Lung (tissue), 12 donors: ENCODE results near the gene GOLGA1. TPM values are rescaled to one million over a fixed set of nuclear protein-coding genes. Genes with fewer than 3 reads are reported as not detected.

ENCODE experiments used
- ATAC-seq: fragments of 200-7000 bp; cut with Tn5 transposase; one replicate; pipeline ENCODE4 v1.9.1; 2020; ENCODE audit warnings: moderate number of reproducible peaks; ENCODE audit not compliant: insufficient read depth, low FRiP score
- DNase-seq, 3 donors: peaks; one replicate each; pipeline ENCODE4 v3.0.0-alpha.2; 2013 to 2017
- H3K27ac ChIP-seq, 2 donors: one replicate each; pipeline ENCODE4 v1.5.1; 2013; ENCODE audit warnings: mild to moderate bottlenecking in 2 of 2, moderate library complexity in 2 of 2, control low read depth in 1 of 2, inconsistent platforms in 1 of 2, low read depth in 1 of 2, low read length in 1 of 2
- H3K27me3 ChIP-seq, 3 donors: one replicate each; pipeline ENCODE4 v1.5.1; 2013; ENCODE audit warnings: low read length in 2 of 3; ENCODE audit not compliant: control insufficient read depth in 3 of 3, insufficient read depth in 3 of 3
- H3K36me3 ChIP-seq, 4 donors: one replicate each; pipeline ENCODE4 v1.5.1; 2013; ENCODE audit warnings: low read length in 4 of 4, mild to moderate bottlenecking in 1 of 4, moderate library complexity in 1 of 4; ENCODE audit not compliant: control insufficient read depth in 4 of 4, insufficient read depth in 4 of 4
- H3K4me1 ChIP-seq, 5 donors: one replicate each; pipeline ENCODE4 v1.5.1; 2013; ENCODE audit warnings: low read length in 5 of 5, mild to moderate bottlenecking in 2 of 5, moderate library complexity in 1 of 5; ENCODE audit not compliant: control insufficient read depth in 5 of 5, insufficient read depth in 5 of 5
- H3K4me3 ChIP-seq: one replicate; pipeline ENCODE4 v1.5.1; 2013; ENCODE audit warnings: mild to moderate bottlenecking, control low read depth, moderate library complexity
- H3K9ac ChIP-seq, 2 donors: one replicate each; pipeline ENCODE4 v1.5.1; 2013; ENCODE audit warnings: low read length in 2 of 2, control low read depth in 1 of 2; ENCODE audit not compliant: insufficient read depth in 1 of 2
- H3K9me3 ChIP-seq, 4 donors: one replicate each; pipeline ENCODE4 v1.5.1; 2013; ENCODE audit warnings: low read length in 3 of 4, mild to moderate bottlenecking in 1 of 4, moderate library complexity in 1 of 4; ENCODE audit not compliant: control insufficient read depth in 4 of 4, insufficient read depth in 3 of 4
- WGBS, 2 donors: extraction: QIAGEN DNeasy Blood & Tissue Kit; methylation state at CpG; one replicate each; pipeline ENCODE4 v1.1.7; 2013; 5-methylcytosine and 5-hydroxymethylcytosine counted together
- polyA plus RNA-seq, 2 donors: library from polyadenylated mRNA; stranded (reverse); fragments of 200-250 nt; gene quantifications; one replicate each; pipeline ENCODE4 v1.2.1, GENCODE V29; 2013
- total RNA-seq, 2 donors: library from RNA; depleted of rRNA in 1 of 2; stranded (reverse); fragments of >200 nt in 1 of 2; gene quantifications; one replicate each; pipeline ENCODE4 v1.2.1, GENCODE V29; 2014 to 2021
- TF ChIP-seq, protein P1 (sequence below): IDR thresholded peaks from 2 replicates; pipeline ENCODE4 v1.5.1; 2012; ENCODE audit warnings: mild to moderate bottlenecking; ENCODE audit errors: control extremely low read depth, extremely low read depth
- donor health status: control.
- donor health status: control.
- donor health status: Bipolar disorder and iron deficiency.
- donor health status: healthy.
- donor health status: DM: yes; HTN: yes; CAD: no.

GOLGA1 gene
- total and polyA plus RNA-seq, 4 donors = 6.2 to 20.4 (median 12.3) TPM

DNA sequence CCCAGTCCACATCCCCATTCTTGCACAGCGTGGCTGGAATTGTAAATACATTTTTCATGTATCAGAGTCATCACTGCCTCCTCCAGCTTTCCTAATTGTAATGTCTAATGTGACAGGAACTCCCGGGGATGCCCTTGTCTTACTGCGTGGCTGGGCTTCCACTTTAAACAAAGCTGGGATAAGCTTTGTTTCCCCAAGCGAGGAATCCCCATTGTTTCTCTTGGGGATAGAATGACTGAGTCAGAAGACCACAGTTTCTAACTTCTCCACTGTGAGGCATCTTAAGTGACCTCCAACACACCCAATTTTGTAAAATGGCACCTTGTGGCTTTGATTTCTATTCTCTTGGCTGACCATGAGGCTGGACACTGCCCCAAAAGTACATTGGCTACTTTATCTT lies 56.5 kb downstream of the GOLGA1 start:
- H3K36me3 ChIP-seq = peaks cover 10 to 64% (median 26%) of the 10 kb centered on the region in 4 donors

DNA sequence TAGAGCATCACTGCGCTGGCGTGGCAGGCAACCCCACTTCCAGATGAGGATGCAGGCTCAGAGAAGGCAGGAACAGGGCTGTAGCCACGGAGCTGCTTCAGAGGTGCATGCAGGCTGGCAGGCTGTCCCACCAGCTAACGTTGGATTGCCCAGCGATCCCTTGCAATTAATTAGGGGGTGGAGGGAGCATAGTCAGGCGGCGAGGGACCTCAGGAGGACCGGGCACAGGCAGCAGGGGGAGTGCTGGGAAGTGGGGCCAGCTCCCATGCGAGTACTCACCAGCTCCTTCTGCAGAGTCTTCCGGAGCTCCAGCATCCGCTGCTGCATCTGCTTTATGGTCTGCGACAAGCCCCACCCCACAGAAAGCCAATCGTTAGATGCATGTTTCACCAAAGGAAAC lies 58.7 kb downstream of the GOLGA1 start:
- DNase-seq = no peak
- H3K4me1 ChIP-seq = peaks cover 0 to 4% (median 0%) of the 10 kb centered on the region in 5 donors
- H3K4me3 ChIP-seq = no peak overlapping the region
- H3K36me3 ChIP-seq = peaks cover 8 to 59% (median 18%) of the 10 kb centered on the region in 4 donors
- no peak overlapping the region for H3K27ac ChIP-seq
- ATAC-seq = no peak
- no peak overlapping the region for H3K9ac ChIP-seq
- WGBS, 2 donors = 83 to 86% methylated on average over 13 of the region's 13 CpGs
- no peaks in the 10 kb centered on the region for H3K9me3 ChIP-seq
- TF ChIP-seq, protein P1, sequence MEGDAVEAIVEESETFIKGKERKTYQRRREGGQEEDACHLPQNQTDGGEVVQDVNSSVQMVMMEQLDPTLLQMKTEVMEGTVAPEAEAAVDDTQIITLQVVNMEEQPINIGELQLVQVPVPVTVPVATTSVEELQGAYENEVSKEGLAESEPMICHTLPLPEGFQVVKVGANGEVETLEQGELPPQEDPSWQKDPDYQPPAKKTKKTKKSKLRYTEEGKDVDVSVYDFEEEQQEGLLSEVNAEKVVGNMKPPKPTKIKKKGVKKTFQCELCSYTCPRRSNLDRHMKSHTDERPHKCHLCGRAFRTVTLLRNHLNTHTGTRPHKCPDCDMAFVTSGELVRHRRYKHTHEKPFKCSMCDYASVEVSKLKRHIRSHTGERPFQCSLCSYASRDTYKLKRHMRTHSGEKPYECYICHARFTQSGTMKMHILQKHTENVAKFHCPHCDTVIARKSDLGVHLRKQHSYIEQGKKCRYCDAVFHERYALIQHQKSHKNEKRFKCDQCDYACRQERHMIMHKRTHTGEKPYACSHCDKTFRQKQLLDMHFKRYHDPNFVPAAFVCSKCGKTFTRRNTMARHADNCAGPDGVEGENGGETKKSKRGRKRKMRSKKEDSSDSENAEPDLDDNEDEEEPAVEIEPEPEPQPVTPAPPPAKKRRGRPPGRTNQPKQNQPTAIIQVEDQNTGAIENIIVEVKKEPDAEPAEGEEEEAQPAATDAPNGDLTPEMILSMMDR = no peak
- H3K27me3 ChIP-seq = no peaks in the 10 kb centered on the region

More for the DNA sequence above, 56.5 kb downstream of the GOLGA1 start:
- no peak overlapping the region for H3K27ac ChIP-seq
- H3K9me3 ChIP-seq = no peaks in the 10 kb centered on the region
- peaks cover 0 to 4% (median 0%) of the 10 kb centered on the region in 5 donors for H3K4me1 ChIP-seq
- DNase-seq (no peak), ATAC-seq (no peak)
- H3K9ac ChIP-seq = no peak overlapping the region
- TF ChIP-seq, protein P1 = no peak
- WGBS, 2 donors = 79 to 81% methylated on average over 4 of the region's 4 CpGs
- no peak overlapping the region for H3K4me3 ChIP-seq
- no peaks in the 10 kb centered on the region for H3K27me3 ChIP-seq

DNA sequence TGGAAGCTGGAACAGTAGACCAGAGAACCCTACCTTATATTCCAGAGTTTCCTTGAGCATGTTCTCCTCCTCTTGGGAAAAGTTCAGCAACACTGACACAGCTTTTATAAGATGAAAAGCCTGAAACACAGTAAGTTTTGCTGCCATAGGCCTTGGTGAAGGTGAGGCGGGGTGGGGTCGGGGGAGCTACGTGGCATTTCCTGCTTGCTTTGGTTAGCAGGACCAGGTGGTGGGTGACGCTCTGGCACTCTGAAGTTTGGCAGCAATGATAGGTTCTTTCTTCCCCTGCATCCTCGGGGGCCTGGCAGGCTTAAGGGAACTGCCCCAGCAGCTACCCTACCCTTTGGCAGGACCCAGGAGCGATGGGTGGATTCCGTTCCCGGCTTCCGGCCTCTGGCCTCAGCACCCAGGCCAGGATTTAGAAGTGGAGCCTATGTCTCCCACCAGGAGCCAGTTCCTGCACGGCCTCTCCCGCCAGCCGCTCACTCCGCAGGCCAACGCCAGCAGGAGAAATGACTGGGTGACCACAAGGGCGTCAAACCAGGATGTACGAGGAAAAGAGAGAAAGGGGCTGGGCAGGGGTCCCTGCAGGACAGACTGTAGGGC lies 59.6 kb downstream of the GOLGA1 start:
- ATAC-seq (no peak), DNase-seq (no peak)
- Histone ChIP-seq H3K27me3 (no peaks in the 10 kb centered on the region), H3K36me3 (peaks cover 15 to 59% (median 18%) of the 10 kb centered on the region in 4 donors), H3K27ac (no peak overlapping the region), H3K4me3 (no peak overlapping the region), H3K4me1 (peaks cover 0 to 4% (median 0%) of the 10 kb centered on the region in 5 donors), H3K9ac (no peak overlapping the region), H3K9me3 (no peaks in the 10 kb centered on the region)
- TF ChIP-seq, protein P1 = no peak
- WGBS, 2 donors = 93 to 95% methylated on average over 16 of the region's 16 CpGs
